CD4-positive, alpha-beta T cell treated with Interleukin-15 for 4 hours (primary cell): ENCODE results near the gene PRICKLE3.
A peak's percentile ranks its signal among the peaks of the same experiment; 100 is the strongest.

Source experiments
- DNase-seq: peaks from one replicate; pipeline ENCODE4 v3.0.0-alpha.2; 2020; ENCODE audit warnings: low spot score

Gene PRICKLE3, protein sequence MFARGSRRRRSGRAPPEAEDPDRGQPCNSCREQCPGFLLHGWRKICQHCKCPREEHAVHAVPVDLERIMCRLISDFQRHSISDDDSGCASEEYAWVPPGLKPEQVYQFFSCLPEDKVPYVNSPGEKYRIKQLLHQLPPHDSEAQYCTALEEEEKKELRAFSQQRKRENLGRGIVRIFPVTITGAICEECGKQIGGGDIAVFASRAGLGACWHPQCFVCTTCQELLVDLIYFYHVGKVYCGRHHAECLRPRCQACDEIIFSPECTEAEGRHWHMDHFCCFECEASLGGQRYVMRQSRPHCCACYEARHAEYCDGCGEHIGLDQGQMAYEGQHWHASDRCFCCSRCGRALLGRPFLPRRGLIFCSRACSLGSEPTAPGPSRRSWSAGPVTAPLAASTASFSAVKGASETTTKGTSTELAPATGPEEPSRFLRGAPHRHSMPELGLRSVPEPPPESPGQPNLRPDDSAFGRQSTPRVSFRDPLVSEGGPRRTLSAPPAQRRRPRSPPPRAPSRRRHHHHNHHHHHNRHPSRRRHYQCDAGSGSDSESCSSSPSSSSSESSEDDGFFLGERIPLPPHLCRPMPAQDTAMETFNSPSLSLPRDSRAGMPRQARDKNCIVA

DNA sequence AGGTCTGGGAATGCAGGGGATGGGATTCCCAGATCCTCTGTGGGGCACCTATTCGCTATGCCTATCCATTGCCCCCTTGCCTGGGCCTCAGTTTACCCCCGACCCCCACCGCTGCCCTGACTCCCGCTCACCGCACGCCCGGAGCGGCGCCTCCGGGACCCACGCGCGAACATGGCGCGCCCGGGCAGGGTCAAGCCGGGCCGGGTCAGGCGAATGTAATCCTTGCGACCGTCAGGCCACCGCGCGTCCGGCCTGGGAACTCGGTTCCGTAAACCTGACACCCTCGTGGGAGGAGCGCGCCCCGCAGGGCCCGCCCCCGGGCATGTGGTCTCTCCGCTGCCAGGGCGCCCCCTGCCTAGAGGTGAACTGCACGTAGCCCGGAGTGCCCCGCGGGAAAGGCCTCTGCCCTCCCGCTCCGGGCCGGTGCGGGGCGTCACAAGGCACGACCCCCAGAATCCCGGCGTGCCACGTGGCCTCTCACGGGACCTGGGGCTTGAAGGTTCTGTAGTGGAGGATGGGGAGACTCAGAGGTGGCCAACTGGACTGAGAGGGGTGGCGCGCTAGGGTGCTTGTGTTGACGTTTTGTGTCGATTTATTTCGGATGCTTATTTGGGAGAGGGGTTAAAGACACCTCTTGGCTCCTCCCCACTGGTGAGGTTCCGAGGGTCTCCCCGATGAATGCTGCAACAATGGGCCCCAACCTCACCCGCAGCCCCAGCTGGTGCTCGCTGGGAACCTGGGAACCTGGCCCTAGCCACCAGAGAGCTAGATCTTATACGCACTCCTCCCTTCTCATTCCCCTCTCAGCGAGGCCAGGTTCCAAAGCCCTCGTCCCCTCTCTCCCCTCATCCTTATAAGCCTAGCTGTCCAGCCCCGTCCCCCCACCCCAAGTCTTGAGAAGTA, at the start of gene PRICKLE3:
TSS of gene PRICKLE3 (minus strand) at position 249 of the 903 bp plus-strand sequence. CDS start at position 173, 76 bp downstream.
- peak; percentile 69 for DNase-seq

DNA sequence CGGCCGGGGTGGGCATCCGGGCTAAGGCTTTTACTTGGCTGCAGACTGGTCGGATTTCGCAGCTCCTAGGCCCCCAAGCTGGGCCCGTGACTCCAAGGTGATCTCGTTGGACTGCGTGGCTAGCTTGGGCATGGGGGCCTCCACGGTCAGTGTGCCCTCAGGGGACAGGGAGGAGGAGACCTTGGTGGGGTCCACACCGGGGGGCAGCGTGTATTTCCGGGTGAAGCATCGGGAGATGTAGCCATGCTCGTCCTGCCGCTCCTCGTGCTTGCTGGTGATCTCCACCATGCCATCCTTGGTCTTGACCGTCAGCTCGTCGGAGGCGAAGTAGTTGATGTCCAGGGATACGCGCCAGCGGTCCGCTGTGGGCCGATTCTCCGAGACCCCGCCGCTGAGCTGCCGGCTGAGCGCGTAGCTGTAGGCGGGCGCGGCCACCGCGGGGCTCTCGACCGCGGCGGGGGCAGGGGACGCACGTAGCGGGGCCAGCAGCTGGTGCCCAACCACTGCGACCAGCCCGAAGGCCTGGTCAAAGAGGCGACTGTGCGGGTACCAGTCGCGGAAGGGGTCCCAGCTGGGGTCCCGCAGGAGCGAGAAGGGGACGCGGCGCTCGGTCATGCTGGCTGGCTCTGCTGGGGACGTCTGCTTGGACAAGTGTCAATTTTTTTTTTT, 47.8 kb upstream of the PRICKLE3 start:
- DNase-seq: no peak

DNA sequence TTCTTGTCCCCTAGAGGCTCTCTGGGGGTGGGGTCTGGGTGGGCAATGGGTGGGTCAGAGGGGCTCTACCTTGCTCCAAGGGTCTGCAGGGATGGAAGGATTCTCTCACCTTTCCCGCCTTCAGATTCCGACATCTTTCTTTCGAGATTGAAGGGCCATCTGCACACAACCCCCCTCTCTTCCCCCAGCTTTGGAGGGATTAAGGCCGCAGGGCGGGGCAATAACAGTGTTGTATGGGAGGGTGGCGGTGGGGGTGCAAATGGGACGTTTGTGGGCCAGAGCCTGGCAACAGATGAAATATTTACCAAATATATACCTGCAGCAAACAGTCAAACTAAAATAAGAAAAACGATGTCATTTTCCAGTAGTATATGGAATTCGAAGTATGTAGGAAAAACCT, 47.0 kb upstream of the PRICKLE3 start, which contains the start of gene CACNA1F:
TSS of gene CACNA1F (minus strand) at position 165 of the 400 bp plus-strand sequence. CDS start at position 134, 31 bp downstream.
- DNase-seq: no peak

DNA sequence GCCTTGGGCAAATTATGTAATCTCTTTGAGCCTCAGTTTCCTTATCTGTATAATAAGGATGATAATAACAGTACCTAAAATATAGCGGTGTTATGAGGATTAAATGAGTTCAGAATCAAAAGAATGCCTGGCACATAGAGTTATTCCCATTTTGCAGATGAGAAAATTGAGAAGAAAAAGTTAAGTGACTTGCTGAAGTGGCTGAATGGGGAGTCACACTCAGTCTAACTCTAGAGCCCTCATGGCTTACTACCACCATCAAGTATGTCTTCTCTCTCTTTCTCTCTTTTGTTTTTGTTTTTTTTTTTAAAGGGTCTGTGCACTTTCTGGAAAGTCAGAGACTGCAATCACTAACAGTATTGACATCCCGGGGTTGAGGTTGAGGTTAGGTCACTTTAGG, 46.4 kb upstream of the PRICKLE3 start:
- DNase-seq: no peak

DNA sequence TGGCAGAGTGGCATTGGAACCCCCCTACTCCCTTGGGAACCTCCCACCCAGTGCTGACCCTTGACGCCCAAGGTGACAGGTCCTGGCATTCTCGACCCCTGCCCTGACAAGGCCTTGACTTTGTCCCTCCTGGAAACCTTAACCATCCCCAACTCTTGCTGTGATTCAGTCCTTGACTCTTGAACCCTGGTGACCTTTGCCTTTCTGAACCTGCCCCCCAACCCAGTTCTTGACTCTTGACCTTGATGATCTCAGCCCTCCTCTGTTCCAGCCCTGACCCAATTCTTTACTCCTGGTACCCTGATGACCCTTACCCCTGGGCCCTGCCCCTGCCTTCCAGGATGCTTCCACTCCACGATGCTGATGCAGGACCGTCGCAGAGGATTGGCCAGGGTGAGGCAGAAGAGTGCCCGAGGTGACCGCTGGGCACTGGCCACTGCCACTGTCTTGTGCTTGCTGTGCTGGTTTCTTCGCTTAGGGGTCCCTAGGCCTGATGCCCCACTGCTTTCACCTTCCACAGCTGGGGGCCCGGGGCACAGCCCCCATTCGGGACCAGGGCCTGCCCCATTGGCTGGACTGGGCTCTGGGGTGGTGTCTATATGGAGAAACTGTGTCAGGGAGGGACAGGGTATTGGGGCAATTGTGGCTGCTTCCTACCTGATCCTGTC, 45.3 kb upstream of the PRICKLE3 start:
- DNase-seq: no peak

DNA sequence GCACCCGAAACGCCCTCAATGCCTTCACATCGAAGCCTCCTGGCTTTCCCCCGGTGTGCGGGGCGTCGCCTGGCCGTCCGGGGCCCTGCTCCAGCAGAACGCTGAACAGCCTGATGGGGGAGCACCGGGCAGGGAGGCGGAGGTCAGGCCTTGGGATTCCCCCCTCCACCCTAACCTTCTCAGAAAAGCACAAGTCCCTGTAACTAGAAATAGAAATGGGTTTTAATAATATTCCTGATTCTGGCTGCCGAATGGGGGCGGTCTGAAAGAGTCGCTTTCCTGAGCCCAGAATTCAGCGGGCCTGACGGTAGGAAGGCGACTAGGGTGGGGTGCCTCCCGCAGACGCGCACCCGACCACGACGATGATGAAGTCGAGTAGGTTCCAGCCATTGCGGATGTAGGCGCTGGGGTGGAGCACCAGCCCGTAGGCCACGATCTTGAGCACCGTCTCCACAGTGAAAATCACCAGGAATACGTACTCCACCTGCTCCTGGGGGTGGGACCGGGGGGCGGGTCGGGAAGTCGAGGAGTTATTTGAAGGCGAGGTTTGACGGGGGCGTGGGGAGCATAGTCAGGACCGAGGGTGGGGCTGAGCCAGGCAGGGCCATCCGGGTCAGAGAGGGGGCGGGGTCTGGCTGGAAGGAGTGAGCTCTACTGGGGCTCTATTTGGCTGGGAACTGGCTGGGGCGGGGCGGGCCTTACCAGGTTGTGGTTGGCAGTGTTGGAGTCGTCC, 44.5 kb upstream of the PRICKLE3 start:
- peak; percentile 61 for DNase-seq

DNA sequence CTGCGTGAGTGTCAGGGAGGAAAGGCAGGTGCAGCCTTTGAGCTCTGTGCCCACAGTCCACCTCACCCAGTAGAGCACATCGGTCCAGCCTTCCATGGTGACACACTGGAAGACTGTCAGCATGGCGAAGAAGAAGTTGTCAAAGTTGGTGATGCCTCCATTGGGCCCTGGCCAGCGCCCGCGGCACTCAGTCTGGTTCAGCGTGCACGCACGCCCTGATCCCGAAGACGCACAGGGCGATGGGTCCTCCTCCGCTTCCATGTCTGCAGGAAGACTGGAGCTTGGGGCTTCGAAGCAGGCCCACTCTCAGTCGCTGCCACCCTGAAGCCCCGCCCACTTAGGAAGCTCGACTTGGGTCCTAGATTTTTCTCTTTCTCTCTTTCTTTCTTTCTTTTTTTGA, 42.0 kb upstream of the PRICKLE3 start:
- DNase-seq: no peak

DNA sequence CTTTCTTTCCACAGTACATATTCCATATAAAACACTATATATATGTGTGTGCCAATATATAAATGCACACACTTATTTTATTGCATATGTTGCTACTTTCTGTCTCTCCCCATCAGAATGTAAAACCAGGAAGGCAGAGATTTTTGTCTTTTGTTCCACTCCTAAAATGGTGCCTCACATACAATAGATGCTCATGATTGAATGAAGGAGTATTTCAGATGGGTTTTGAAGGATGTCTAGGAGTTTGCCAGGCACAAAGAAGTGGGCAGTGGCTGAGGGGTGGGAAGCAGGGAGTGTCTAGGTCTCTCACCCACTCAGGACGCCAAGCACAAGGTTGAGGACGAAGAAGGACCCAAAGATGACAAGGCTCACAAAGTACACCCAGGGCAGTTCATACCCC, 41.6 kb upstream of the PRICKLE3 start:
- no peak for DNase-seq

DNA sequence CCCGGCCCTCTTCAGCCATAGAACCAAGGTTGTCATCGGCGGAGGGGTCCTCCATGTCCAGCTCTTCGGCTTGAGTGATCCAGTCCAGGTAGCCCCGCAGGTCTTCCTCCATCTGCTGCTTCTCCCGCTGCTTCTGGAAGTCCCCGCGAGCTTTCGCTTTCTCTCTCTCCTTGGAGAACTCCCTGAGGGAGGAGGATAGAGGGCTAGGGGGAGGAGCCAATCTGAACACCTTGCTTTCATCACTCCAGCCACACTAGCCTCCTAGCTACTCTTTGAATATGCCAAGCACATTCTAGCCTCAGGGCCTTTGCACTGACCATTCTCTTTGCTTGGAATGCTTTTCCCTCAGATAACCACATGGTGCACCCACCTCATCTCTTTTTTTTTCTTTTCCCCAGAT, 40.8 kb upstream of the PRICKLE3 start:
- no peak for DNase-seq

DNA sequence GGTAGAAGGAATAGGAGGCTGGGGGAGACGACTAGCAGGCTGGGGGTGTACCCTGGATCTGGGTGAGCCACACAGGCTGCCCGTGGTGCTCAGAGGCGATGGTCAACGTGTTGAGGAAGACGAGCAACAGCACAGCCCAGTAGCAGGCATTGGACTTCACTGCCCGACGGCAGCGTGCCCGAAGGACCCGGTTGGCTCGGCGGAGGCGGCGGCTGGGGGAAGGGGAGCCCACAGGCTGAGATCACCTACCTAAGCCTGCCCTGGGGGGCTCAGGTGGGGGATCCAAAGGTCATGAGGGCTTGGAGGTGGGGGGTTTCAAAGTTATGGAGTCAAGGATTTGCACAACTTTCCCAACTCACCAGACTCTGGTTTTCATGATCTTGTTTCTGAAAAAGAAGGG, 39.7 kb upstream of the PRICKLE3 start:
- DNase-seq: no peak

DNA sequence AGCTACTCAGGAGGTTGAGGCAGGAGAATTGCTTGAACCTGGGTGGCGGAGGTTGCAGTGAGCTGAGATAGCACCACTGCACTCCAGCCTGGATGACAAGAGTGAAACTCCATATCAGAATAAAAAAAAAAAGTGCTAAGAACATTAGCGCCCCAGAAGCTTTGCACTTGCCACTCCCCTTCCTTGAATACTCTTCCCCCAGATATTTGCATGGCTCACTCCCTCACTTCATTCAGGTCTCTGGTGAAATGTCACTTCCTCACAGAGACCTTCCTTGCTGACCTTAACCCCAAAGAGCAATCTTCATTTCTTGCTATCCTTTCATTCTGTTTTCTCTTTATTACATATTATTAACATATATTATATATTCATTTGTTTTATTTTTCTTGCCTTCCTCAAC, 35.7 kb upstream of the PRICKLE3 start:
- DNase-seq: no peak

DNA sequence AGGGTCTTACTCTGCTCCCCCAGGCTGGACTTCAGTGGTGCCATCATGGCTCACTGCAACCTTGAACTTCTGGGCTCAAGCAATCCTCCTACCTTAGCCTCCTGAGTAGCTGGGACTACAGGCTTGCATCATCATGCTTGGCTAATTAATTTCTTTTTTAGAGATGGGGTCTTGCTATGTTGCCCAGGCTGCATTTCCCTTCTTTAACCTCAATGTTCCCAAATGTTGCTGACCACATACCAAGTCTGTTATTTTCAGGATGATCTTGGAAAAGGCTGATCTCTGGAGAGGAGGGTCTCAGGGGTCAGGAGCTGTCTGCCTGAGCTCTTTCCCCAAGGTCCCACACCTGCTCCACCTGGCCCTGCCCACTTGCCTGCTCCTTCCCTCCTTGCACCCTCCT, 33.9 kb upstream of the PRICKLE3 start:
- no peak for DNase-seq

DNA sequence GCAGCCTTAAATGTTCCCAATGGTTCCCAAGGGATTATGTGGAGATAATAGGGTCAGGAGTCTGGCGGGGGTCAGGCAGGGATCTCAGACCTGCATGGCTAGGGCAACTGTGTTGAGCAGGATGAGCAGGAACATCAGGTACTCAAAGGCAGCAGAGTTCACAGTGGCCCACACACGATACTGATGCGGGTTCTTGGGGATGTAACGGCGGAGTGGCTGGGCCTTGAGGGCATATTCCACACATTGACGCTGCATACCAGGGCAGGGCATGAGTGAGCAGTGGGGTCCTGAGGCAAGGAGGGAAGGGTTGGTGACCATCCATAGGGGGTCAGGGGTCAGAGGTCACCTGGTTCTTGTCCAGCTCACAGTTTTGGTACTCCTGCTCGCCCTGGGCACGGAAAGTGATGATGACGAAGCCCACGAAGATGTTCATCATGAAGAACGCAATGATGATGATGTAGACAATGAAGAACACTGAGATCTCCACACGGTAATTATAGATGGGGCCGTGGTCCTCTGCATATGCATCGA, 28.9 kb upstream of the PRICKLE3 start:
- DNase-seq: no peak

DNA sequence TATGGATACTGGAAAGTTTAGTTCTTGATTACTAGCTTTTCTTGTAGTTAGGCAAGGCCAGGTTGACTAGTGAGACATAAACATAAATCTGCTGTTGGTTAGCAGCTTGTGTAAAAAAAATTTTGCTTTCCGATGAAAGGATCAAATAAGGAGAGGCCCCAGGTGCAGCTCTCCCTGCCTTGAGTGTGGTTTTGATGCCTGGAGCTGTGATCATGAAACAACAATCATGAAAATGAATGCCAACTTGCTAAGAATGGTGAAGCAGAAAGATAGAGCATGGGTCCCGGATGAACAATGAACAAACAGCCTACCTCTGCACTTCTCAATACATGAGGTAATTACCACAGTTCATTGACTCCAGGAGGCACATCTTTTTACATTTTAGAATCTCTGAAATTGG, 28.2 kb upstream of the PRICKLE3 start:
- no peak for DNase-seq

DNA sequence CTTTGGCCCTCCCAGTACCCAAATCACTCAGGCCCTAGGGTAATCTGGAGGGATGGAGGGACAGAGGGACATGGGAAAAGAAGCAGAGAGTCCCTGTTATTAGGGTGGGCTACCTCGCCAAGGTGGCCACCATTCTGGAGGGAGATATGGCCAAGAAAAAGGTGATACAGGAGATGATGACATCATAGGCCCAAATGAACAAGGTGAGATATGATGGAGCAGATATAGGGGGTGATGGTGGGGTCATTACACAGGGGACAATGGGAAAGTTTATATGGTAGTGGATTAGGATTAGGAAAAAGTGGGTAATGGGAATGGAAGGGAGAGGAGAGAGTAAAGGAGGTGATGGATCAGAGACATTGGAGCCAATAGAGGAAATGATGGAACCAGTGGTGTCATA, 26.7 kb upstream of the PRICKLE3 start:
- no peak for DNase-seq

DNA sequence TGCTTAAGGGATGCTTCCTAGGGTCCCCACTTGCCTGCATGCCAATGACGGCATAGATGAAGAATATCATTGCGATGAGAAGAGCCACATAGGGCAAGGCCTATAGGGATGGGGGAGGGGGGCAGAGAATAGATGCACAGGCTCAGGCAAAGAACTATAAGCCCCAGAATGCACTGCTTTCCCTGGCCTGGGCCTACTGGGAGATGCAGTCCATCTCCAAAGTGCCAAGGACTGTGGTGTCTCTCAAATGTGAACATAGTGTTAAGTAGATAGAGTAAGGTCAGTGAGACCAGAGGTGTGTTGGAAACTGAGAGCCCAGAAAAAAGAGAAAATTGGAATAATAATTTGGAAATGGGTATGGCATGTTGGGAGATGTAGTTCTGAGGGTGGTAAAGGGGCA, 26.0 kb upstream of the PRICKLE3 start:
- DNase-seq: no peak

DNA sequence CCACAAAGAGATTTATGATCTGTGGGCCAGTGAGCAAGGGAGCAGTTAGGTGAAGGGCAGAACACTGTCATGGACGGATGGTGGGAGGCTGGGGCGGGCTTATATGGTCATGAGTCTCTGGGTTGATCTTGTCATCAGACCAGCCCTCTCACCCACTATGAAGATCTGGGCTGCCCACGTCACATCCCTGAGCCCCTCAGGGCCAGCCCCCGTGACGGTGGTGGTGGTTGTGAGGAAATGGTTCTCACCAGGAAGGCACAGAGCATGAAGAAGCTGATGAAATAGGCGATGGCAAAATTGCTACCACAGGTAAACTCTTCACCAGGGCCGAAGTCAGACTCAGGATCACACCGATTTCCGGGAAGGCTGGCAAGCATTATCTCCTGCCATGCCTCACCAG, 24.9 kb upstream of the PRICKLE3 start:
- DNase-seq: no peak

DNA sequence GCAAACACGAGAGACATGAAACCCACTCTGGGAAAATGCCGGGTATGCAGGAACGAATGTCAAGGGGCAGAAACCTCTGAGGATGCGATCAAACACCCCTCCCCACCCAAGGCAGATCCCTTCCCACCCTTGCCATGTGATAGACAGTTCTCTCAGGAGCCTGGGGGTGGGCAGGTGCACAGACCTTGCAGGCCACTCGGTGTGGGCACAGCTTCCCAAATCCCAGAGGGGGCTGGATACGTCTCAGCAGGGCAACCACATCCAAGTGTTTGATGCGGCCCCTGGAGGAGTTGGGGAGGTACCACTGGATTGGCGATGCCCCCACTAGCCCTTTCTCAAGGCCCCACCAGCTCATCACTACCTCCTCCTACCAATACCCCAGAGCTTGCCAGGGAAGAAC, 24.2 kb upstream of the PRICKLE3 start:
- DNase-seq: no peak

DNA sequence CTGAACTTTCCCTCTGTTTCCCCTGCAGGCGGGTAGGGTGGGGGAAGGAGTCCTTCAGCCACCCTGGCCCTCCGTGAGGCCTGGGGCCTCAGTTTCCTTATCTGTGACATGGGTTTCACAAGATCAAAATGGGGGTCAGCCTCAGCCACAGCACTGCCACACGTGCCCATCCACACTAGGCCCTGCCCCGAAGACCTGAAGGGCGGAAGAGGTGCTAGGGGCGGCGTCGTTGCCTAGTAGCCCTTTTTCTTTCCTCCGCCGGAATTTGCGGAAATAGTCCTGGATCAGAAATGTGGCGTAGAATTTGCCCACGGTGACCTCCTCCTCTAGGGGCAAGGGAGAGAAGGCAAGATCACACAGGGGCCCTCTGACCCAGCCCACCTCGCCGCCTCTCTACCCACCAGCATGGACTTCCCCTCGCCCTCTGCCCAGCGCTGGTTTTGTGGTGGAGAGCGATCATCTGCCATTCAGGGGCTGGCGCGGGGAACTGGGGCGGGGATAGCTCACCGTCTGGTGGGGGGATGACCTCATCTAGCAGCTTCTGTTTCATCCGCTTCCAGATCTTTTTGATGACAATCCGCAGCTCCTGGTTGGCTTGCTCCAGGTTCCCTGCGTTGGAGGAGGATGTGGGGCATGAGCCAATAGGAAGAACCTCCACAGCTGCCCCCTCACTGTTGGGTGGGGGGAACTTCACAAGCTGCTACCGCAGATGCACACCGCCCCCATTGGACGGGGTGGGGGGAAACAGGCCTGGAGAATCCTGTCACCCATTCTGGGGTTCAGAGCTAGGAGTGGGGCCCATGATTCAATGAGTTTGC, 23.5 kb upstream of the PRICKLE3 start:
- DNase-seq: no peak

DNA sequence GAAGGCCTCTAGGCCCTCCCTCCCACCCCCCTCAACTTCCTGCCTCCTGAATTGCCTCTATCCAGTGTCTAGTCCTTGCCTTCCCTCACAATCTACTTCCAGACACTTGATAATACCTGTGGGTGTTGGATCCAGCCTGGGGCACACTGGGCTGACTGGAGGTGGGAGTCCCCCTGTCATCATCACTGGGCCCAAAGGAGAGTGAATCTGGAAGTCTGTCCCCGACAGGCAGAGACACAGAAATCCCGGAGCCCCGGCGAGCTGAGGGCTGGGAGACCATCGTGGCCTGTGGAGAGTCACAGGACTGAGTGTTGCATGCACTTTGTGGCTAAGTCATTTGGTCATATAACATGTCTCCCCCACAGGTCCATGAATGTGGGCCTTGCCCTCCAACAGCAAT, 22.2 kb upstream of the PRICKLE3 start:
- DNase-seq: no peak
